ENCODE measurements around the gene EPO.

DNA sequence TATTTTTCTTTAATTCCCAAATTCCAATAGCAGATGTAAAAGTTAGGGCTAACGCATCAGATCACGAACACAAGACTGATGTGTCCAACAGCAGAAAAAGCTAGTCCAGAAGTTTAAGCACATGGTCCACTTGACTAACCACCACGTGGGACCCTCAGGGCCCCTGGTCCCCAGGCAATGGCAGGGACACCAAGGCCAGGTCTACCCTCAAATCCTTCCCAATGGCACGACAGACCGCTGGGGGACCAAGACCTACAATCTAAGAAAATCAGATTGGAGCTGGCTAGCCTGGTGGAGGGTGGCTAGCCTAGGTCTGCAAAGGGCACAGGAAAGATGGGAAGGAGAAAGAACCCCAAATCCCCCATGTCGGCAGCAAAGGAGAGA lies 27.7 kb upstream of the EPO start:
- TF ChIP-seq YY1 (IDR thresholded peaks at IDR 0.05) (no peak), FOXA1 (IDR thresholded peaks at IDR 0.05) (no peak), GABPA (IDR thresholded peaks at IDR 0.05 in 1 of 2, conservative IDR thresholded peaks at IDR 0.05 in 1 of 2) (no peak), RAD21 (IDR thresholded peaks at IDR 0.05) (no peak), TAF1 (conservative IDR thresholded peaks at IDR 0.05) (no peak), RXRA (IDR thresholded peaks at IDR 0.05) (no peak), EGR1 (IDR thresholded peaks at IDR 0.05; ENCODE audit: low read depth in 2 of 2) (no peak)
- TF ChIP-seq, protein P1, sequence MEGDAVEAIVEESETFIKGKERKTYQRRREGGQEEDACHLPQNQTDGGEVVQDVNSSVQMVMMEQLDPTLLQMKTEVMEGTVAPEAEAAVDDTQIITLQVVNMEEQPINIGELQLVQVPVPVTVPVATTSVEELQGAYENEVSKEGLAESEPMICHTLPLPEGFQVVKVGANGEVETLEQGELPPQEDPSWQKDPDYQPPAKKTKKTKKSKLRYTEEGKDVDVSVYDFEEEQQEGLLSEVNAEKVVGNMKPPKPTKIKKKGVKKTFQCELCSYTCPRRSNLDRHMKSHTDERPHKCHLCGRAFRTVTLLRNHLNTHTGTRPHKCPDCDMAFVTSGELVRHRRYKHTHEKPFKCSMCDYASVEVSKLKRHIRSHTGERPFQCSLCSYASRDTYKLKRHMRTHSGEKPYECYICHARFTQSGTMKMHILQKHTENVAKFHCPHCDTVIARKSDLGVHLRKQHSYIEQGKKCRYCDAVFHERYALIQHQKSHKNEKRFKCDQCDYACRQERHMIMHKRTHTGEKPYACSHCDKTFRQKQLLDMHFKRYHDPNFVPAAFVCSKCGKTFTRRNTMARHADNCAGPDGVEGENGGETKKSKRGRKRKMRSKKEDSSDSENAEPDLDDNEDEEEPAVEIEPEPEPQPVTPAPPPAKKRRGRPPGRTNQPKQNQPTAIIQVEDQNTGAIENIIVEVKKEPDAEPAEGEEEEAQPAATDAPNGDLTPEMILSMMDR (IDR thresholded peaks at IDR 0.05; ENCODE audit: low read depth, low read length, missing input control), result no peak
- TF ChIP-seq, protein P2, sequence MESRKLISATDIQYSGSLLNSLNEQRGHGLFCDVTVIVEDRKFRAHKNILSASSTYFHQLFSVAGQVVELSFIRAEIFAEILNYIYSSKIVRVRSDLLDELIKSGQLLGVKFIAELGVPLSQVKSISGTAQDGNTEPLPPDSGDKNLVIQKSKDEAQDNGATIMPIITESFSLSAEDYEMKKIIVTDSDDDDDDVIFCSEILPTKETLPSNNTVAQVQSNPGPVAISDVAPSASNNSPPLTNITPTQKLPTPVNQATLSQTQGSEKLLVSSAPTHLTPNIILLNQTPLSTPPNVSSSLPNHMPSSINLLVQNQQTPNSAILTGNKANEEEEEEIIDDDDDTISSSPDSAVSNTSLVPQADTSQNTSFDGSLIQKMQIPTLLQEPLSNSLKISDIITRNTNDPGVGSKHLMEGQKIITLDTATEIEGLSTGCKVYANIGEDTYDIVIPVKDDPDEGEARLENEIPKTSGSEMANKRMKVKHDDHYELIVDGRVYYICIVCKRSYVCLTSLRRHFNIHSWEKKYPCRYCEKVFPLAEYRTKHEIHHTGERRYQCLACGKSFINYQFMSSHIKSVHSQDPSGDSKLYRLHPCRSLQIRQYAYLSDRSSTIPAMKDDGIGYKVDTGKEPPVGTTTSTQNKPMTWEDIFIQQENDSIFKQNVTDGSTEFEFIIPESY (IDR thresholded peaks at IDR 0.05), result no peak
- TF ChIP-seq, protein P3, sequence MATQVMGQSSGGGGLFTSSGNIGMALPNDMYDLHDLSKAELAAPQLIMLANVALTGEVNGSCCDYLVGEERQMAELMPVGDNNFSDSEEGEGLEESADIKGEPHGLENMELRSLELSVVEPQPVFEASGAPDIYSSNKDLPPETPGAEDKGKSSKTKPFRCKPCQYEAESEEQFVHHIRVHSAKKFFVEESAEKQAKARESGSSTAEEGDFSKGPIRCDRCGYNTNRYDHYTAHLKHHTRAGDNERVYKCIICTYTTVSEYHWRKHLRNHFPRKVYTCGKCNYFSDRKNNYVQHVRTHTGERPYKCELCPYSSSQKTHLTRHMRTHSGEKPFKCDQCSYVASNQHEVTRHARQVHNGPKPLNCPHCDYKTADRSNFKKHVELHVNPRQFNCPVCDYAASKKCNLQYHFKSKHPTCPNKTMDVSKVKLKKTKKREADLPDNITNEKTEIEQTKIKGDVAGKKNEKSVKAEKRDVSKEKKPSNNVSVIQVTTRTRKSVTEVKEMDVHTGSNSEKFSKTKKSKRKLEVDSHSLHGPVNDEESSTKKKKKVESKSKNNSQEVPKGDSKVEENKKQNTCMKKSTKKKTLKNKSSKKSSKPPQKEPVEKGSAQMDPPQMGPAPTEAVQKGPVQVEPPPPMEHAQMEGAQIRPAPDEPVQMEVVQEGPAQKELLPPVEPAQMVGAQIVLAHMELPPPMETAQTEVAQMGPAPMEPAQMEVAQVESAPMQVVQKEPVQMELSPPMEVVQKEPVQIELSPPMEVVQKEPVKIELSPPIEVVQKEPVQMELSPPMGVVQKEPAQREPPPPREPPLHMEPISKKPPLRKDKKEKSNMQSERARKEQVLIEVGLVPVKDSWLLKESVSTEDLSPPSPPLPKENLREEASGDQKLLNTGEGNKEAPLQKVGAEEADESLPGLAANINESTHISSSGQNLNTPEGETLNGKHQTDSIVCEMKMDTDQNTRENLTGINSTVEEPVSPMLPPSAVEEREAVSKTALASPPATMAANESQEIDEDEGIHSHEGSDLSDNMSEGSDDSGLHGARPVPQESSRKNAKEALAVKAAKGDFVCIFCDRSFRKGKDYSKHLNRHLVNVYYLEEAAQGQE (IDR thresholded peaks at IDR 0.05), result no peak
- TF ChIP-seq, protein P4, sequence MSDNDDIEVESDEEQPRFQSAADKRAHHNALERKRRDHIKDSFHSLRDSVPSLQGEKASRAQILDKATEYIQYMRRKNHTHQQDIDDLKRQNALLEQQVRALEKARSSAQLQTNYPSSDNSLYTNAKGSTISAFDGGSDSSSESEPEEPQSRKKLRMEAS (IDR thresholded peaks at IDR 0.05), result no peak
